ENCODE measurements around the gene MAPKAPK3. TPM values are rescaled to one million over a fixed set of nuclear protein-coding genes. Genes with fewer than 3 reads are reported as not detected.

Gene MAPKAPK3
- total and polyA plus RNA-seq, 2 donors (not counting 3 experiments of a cell fraction or from before 2014, with no cell fraction given): 21.3 to 30.5 TPM

DNA sequence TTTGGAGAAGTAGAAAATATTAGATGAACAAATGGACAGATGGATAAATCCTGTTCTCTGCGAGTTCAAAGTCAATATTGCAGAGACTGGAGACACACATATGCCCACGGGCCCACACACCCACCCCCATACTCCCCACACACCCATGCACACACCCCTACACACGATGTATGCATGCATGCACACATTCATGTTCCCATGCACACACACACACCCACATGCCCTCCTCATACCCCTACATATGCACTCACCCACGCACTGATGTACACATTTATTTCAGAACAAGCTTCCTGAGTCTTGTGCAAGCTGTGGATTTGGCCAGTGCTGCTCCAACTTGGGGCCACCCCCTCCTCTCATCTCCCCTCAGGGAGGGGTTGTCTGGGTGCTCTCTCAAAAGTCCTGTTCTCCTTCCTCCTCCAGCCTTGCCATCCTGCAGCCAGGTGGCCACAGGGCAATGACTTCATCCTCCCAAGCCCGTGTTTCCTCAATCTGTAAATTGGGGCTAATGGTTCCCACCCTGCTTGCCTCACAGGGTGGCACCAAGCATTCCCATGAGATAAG is 16.4 kb downstream of the MAPKAPK3 start:
- TF ChIP-seq JUN (IDR thresholded peaks at IDR 0.05; ENCODE audit: borderline replicate concordance, insufficient read depth, insufficient read length, low read depth) (no peak), EZH2 (IDR thresholded peaks at IDR 0.05; ENCODE audit: borderline replicate concordance, low read depth, low read length, severe bottlenecking) (no peak), POLR2AphosphoS5 (IDR thresholded peaks at IDR 0.05; ENCODE audit: insufficient read depth, low read depth, low read length) (no peak), POLR2A (IDR thresholded peaks at IDR 0.05; ENCODE audit: low read depth, low read length) (no peak), GATA2 (IDR thresholded peaks at IDR 0.05; ENCODE audit: insufficient read depth, insufficient read length, low read depth, low read length) (no peak), FOS (IDR thresholded peaks at IDR 0.05; ENCODE audit: borderline replicate concordance, insufficient read depth, low read length) (no peak), MYC (IDR thresholded peaks at IDR 0.05; ENCODE audit: low read depth, low read length) (no peak)
- TF ChIP-seq, protein P1, sequence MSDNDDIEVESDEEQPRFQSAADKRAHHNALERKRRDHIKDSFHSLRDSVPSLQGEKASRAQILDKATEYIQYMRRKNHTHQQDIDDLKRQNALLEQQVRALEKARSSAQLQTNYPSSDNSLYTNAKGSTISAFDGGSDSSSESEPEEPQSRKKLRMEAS (IDR thresholded peaks at IDR 0.05; ENCODE audit: insufficient read depth, insufficient read length): no peak
- TF ChIP-seq, protein P2, sequence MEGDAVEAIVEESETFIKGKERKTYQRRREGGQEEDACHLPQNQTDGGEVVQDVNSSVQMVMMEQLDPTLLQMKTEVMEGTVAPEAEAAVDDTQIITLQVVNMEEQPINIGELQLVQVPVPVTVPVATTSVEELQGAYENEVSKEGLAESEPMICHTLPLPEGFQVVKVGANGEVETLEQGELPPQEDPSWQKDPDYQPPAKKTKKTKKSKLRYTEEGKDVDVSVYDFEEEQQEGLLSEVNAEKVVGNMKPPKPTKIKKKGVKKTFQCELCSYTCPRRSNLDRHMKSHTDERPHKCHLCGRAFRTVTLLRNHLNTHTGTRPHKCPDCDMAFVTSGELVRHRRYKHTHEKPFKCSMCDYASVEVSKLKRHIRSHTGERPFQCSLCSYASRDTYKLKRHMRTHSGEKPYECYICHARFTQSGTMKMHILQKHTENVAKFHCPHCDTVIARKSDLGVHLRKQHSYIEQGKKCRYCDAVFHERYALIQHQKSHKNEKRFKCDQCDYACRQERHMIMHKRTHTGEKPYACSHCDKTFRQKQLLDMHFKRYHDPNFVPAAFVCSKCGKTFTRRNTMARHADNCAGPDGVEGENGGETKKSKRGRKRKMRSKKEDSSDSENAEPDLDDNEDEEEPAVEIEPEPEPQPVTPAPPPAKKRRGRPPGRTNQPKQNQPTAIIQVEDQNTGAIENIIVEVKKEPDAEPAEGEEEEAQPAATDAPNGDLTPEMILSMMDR (IDR thresholded peaks at IDR 0.05; ENCODE audit: extremely low read depth in 1 of 2, insufficient read depth in 1 of 2, low read depth in 1 of 2, low read length in 2 of 2): no peak
- dilution Hi-C loops (cut with MboI; ENCODE audit: extremely low pct_ligation_motif_present, low sequenced_read_pairs): no loop called here
- ChIA-PET POLR2A (no interaction called here), CTCF (interaction anchor here (0.9 kb wide), 1 partner anchor 19 kb away, joined by 3 read pairs; no protein-coding TSS in a partner anchor)
- no peak overlapping the region for H3K4me3 ChIP-seq (replicated peaks in 1 of 3; ENCODE audit: insufficient read depth in 1 of 3, low read depth in 1 of 3, low read length in 3 of 3)
- no peaks in the 10 kb centered on the region for H3K36me3 ChIP-seq (ENCODE audit: control insufficient read depth in 2 of 2, extremely low read depth in 1 of 2, insufficient read depth in 2 of 2, low read length in 2 of 2)
- no peak overlapping the region for H3K27ac ChIP-seq (ENCODE audit: insufficient read depth, low read depth, low read length)
- H3K9me3 ChIP-seq (replicated peaks; ENCODE audit: control insufficient read depth, insufficient read depth, low read length): no peaks in the 10 kb centered on the region
- H3K9ac ChIP-seq (replicated peaks; ENCODE audit: extremely low read depth, insufficient read depth, low read length): no peak overlapping the region
- H4K20me1 ChIP-seq (replicated peaks; ENCODE audit: control insufficient read depth, extremely low read depth, insufficient read depth, low read length): no peaks in the 10 kb centered on the region
- H3K79me2 ChIP-seq (ENCODE audit: control insufficient read depth, insufficient read depth, low read length): no peaks in the 10 kb centered on the region
- H3K4me1 ChIP-seq (ENCODE audit: control insufficient read depth, extremely low read depth, insufficient read depth, low read length): no peaks in the 10 kb centered on the region
- FAIRE-seq (no peak), DNase-seq (ENCODE audit: low read depth, low spot score) (no peak)
- H3K27me3 ChIP-seq (ENCODE audit: control insufficient read depth in 2 of 2, insufficient read depth in 2 of 2, low read length in 2 of 2): no peaks in the 10 kb centered on the region
- no peak overlapping the region for H3K4me2 ChIP-seq (ENCODE audit: insufficient read depth, low read length)
- intact Hi-C loops (cut with micrococcal nuclease): no loop called here
- BruUV-seq (replicated peaks): no TSS peak
- no peaks in the 10 kb centered on the region for H3K9me1 ChIP-seq (replicated peaks; ENCODE audit: control insufficient read depth, extremely low read depth, insufficient read depth, low read length)
- no peak overlapping the region for H2AFZ ChIP-seq (ENCODE audit: low read depth, low read length)

All from endothelial cell of umbilical vein (primary cell).